Cerebellar cortex (tissue), 1 donor: ENCODE data around the gene PRR35.

Source experiments
- DNase-seq: peaks from one replicate; pipeline ENCODE4 v3.0.0-alpha.2; 2015; ENCODE audit warnings: low spot score

The PRR35 gene

DNA sequence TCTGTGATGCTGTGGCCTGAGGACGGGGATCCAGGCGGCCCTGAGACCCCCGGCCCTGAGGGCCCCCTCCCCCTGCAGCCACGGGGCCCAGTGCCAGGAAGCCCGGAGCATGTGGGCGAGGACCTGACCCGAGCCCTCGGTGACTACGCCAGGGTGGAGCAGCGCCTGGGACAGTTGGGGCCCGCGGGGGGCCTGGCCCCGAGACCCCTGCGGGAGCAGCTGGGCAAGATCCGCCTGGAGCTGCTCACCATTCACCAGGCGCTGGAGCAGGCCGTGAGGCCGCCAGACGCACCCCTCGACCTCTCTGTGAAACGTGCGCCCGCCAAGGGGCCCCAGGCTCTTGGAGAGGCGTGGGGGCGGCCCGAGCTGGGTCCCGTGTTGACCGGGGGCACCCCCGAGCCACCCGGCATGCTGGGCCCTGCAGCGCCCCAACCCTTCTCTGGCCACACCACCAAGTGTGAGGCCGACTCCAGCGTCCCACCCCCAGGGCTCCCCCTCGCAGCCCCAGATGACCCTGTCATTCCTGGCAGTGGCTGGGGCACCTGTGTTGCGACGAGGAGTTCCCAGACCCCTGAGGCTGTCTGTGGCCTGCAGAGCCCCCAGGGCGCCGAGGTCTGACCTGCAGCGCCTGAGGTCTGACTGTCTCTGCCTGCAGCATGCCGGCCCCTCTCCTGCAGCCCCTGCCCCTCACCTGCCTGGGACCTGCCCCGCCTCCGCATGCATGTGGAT, 4.7 kb downstream of the PRR35 start:
- DNase-seq = no peak

DNA sequence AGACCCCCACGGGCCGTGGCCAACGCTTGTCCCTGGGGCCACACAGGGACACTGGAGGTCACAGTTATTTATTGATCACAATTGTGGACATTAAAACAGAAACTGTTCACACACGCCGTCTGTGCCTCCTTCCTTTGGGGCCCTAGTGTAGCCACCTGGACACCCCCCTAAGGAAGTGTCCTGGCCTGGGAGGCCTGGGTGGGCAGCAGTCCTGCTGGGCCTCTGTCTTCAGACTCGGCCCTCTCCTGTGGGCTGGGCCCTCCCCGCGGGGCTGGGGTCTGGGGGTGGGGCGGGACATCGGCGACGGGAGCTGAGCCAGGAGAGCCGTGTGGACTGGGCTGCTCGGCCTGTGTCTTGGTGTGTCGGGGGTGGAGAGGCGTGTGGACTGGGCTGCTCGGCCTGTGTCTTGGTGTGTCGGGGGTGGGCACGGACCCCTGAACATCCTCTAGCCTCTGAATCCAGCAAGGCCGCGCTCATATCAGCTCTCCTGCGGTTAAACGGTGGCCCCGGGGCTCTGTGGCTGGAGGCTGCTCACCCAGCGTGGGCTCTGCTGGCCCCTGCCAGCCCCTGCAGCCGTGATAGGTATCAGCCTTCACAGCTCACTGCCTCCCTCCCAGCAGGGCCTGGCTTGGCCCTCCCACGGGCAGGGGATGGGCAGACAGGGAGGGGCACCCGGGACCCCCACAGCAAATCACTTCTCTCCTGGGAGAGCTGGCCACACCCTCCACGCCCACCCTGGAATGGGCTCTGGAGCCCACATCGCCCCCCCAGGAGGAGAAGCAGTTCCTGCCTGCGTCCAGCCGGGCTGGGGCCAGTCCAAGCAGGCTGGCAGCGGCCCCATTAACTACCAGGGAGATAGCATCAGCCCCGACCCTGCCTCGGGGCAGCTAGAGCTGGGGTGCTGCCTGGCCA, 5.5 kb downstream of the PRR35 start:
- DNase-seq = no peak

DNA sequence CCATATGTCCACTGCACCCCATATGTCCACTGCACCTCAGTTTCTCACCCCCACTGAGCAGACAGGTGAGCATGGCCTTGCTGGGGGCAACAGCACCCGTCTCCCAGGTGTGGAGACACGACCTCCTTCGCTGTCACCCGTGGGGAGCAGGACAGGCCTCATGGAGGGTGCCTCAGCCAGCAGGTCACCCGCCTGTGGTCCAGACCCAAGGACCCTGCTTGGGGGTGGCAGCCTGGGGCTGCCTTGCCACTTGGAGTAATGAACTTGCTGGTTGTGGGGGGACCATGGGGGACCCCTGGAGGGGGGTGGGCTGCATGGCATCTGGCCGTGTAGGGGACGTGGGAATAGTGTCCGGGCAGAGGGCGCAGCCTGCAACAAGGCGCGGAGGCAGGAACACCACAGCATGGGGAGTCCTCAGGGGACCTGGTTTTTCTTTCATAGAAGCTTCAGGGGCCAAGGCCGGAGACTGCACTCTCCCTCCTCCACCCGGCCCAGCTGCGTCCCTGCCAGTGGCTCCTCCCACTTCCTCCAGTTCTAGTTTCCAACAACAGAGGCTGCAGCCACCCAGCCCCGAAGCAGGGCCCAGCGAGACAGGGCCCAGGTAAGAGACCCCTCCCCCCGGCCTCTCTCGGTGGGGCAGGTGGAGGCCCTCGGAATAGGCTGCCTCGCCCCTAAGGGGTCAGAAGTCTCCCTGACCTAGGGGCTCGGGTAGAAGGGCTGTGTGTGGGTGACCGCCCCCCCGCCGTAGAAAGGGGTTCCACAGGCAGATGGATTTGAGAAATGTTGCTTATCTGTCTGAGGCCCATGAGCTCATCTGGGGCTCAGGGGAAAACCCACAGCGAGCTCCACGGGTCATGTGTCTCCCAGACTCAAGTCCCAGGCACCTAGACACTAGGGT, 6.5 kb downstream of the PRR35 start, which contains the start of gene NHLRC4:
Gene NHLRC4 (plus strand): TSS at position 531 of the 898 bp plus-strand sequence. CDS start 1,043 bp downstream, outside the sequence.
- peak; percentile 51 for DNase-seq

DNA sequence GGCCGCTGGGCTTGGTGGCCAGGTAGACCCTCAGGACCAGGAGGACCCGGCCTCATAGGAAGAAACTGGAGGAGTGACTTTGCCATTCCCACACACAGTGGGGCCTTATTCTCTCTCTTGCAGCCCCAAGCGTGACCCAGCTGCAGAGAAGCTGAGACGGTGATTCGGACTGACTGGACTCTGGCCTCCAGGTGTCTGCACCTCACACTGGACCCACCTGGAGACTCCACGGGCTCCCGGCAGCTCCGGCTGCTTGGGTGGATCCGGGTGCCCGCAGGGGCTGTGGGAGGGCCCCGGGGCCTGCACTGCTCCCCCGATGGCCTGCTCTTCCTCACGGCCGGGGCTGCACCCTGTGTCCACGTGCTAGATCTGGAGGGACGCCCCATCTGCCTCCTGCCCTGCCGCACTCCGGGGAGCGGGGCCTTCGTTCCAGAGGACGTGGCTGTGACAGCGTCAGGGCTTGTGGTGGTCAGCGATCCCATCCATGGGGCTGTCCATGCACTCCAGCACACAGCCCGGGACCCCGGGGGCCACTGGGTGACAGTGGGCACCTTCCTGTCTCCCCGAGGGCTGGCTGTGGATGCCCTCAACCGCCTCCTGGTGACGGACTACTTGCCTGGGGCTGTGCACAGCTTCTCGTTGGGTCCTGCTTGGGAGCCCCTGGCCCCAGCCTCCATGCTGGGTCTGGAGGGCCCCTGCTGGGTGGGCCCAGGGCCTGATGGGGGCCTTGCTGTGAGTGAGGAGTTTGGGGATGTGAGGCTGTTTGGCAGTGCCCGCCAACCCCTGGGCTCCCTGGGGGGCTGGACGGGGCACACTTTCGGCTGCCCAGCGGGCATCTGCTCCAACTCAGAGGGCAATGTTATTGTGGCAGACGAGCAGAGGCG, 7.4 kb downstream of the PRR35 start:
- DNase-seq = no peak

DNA sequence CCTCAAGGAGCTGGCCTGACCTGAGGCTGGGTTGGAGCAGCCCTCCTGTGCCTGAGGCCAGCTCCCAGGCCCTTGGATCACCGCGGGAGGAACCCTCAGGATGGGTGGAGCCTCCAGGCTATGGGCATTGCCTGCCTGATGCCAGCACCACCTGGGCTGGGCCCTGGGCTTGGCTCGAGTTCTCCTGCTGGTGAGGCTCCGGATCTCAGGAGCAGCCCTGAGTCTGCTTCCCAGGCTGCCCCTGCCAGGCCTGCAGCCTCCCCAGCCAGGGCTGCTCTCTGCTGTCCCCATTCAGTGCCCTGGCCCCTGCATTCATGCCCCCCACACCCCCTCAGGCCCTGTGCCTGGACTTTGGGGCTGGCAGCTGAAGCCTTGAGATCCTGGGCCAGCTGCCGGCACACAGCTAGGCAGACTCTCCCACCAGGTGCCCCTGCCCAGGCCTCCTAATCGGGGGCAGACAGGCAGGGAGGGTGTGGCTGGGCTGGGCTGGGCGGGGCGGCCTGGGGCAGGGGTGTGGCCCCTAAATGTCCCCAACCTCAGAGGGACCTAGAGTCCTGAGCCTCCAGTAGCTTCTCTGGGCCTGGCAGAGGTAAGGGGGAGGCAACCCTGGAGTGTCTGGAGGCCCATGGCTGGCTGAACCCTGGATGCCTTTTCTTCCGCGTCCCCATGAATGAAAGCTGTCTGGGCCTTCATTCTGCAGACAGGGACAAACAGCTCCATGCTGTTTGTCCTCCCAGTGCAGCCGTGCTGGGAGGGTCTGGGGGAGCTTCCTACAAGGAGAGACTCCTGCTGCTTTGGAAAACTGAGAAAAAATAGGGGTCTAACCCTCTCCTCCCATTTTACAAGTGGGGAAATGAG, 8.4 kb downstream of the PRR35 start:
- DNase-seq = peak; percentile 52

DNA sequence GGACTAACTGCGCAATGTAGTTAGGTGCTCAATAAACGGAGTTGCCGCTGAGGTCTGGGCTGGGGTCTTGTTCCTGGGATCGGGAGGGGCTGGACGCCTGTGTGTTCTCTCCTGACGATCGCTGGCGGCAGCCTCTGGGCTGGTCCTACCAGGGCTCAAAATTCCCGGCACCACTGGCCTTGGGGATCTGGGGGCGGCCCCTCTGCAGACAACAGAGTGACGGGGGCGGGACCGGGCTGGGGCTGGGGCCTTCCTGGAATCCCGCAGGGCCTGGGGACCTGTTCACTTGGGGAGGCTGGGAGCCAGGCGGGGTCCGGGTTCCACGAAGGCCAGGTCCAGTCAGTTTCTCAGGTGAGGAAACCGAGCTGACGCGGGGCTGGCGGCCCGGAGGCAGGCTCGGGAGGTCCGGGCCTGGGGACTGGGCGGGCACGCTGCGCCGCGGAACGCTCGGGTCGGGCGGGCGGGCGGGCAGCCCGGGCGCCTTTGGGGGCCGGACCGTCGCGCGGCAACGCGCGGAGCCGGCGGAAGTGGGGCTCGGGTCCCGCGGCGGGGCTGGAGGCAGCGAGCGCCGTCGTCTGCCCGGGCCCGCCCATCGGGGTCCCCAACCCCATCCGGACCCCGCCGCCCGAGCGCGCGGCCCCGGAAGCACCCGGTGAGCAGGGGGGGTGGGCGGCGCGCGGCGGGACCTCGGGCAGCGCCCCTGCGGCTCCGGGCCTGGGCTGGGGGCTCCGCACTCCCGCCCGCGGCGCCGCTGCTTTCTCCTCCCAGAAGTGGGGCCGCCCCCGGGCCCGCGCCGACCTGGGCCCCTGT, 9.5 kb downstream of the PRR35 start, which contains the start of gene PIGQ:
Gene PIGQ (plus strand): TSS at position 524 of the 810 bp plus-strand sequence. CDS start 4,107 bp downstream, outside the sequence.
- DNase-seq = peak; percentile 53

DNA sequence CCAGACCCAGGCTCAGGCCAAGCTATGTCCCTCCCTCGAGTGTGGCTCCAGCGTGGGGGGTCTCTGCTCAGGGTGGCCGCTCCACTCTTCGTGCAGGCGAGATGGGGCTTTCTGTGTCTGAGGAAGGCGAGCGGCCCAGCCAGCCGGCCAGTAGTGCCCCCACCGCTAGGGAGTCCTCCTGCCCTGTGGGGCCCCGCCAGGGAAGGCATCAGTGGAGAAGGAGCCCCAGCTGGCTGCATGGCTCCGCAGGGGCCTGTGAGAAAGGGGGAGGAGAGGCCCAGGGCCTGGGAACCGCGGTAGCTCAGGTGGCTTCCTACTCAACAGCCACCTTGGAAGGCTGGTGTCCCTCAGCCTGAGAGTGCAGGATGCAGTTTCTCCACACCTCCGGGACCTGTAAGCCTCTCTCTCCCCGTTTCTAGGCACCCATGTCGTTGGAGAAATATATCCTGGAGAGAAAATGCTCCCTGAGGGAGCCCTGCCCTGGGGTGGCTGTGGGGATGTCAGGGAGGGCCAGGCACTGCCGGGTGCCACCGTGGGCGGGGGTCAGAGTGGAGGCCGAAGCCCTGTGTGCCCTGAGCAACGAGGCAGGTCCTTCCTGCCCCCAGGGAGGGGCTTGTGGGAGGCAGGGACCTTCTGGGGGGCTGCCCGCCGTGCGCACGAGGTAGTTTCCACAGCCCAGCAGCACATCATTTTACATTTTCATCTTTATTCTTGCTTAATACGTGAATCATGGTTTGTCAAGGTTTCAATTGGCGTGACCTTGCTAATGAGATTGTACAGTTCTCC, 12.9 kb downstream of the PRR35 start:
- no peak for DNase-seq

DNA sequence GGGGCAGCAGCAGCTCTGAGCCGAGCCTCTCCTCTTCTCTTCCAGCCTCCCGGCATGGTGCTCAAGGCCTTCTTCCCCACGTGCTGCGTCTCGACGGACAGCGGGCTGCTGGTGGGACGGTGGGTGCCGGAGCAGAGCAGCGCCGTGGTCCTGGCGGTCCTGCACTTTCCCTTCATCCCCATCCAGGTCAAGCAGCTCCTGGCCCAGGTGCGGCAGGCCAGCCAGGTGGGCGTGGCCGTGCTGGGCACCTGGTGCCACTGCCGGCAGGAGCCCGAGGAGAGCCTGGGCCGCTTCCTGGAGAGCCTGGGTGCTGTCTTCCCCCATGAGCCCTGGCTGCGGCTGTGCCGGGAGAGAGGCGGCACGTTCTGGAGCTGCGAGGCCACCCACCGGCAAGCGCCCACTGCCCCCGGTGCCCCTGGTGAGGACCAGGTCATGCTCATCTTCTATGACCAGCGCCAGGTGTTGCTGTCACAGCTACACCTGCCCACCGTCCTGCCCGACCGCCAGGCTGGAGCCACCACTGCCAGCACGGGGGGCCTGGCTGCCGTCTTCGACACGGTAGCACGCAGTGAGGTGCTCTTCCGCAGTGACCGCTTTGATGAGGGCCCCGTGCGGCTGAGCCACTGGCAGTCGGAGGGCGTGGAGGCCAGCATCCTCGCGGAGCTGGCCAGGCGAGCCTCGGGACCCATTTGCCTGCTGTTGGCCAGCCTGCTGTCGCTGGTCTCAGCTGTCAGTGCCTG, 14.0 kb downstream of the PRR35 start:
- no peak for DNase-seq

DNA sequence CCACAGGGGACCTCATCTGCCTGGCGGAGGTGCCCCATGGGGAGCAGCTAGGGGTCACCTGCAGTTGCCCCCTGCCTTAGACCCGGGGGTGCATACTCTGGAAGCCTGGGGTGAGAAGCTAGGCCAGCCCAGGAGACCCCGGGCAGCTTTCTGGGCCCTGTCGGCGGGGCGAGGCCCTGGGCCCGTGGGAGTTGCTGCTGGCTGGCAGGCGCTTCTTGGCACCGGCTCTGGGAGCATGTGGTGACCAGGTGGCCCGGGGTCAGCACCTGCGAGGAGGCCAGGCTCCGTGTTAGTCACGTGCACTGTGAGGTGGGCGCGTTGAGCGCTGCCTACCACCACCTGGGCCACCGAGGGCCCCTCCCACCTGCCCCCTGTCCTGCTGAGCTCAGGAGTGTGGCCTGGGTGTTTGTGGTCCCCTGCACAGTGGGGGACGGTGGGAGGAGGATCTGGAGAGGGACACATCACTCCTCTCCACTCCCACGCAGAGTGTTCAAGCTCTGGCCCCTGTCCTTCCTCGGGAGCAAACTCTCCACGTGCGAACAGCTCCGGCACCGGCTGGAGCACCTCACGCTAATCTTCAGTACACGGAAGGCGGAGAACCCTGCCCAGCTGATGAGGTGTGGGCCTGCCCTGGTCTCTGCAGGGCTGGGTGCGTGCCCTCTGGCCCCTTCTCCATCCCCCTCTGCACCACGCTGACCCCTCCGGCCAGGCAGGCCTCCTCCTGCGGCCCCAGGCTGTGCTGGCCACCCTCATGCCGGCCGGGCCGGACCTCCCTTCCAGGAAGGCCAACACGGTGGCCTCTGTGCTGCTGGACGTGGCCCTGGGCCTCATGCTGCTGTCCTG, 15.4 kb downstream of the PRR35 start:
- no peak for DNase-seq

DNA sequence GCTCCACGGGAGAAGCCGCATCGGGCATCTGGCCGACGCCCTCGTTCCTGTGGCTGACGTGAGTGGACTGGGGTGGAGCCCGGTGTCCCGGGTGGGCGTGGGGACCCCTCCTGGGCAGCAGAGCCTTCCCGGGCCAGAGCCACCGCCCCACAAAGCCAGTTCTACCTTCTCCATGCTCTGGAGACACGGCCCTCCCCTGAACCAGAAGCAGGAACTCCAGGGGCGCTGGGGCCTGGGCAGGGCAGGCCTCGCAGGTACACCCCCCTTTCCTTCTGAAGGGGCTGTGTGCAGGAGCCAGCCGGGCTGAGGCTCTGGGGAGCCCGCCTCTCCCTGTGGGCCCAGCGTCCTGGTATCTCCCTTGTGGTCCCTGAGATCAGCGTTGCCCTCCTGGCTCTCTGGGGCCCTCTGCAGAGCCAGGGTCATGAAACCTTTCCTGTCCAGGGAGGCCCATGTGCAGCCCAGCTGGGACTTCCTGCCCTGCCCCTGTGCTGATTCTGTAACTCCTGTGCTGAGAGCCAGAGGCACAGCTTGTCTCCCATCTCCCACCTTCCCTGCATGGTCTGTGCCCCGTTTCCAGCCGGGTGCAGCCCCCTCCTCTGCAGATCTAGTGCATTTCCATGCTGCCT, 16.1 kb downstream of the PRR35 start:
- no peak for DNase-seq

DNA sequence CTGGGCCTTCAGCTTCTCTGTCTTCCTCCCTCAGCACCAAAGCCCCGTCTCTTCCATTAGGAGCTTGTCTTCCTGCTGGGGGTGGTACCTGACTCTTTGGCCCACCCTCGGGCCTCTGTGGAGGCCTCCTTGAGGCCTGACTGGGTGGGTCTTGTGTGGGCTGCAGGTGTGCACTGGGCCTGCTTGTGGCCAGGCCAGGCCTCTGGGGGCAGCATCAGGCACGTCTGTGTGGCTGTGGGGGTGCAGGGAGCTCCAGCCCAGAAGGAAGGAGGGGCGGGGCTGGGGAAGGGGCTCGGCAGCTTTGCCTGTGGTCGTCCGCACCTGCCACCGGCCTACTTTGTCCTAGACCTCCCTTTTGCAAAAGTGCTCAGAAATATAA, 16.6 kb downstream of the PRR35 start:
- no peak for DNase-seq

DNA sequence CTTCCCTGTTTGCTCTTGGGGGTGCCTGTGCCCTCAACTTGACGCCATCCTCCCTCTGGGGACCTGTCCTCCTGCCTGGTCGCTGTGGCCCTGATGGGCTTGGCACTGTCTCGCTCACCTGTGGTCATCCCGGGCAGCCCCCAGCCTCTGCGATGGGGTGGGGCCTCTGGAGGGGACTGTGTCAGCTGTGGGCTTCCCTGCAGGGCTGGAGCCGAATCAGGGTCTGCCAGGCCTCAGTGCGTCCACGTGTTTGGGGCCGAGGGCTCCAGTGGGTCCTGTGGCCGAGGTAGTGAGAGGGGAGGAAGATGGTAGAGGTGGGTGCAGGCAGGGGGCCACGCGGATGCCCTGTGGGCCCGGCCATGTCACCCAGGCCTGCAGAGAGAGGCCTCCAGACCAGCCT, 17.6 kb downstream of the PRR35 start:
- DNase-seq = no peak

DNA sequence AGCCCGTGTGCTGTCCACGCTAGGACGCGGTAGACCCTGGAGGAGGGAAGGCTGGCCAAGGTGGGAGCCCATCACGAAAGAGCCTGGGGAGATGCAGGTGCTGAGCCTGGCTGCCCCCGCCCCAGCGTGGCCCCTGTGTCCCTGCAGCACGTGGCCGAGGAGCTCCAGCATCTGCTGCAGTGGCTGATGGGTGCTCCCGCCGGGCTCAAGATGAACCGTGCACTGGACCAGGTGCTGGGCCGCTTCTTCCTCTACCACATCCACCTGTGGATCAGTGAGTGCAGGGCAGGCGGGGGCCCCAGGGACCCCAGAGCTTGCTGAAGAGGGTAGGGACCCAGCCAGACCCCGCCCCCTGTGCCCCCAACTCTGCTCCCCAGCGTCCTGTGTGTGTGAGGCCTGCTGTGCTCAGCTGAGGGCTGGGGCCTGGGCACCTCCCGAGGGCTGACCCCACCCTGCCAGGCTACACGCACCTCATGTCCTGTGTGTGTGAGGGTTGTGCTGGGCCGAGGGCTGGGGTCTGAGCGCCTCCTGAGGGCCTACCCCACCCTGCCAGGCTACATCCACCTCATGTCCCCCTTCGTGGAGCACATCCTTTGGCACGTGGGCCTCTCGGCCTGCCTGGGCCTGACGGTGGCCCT, 18.2 kb downstream of the PRR35 start:
- DNase-seq = no peak

DNA sequence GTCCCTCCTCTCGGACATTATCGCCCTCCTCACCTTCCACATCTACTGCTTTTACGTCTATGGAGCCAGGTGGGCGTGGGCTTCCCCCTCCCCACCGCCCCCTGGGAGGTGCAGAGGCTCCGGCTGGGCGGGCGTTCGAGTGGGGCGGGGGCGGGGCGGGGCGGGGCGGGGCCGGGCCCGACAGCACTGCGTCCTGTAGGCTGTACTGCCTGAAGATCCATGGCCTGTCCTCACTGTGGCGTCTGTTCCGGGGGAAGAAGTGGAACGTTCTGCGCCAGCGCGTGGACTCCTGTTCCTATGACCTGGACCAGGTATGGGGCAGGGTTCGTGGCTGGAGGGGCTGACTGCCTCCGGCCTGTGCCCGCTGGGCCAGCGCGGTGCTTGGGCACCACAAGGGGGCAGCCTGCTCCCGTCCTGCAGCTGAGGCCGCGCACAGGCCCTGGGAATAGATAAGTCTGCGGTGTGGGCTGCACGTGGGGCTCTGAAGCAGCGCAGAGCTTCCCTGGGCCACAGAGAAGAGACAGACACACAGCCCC, 18.7 kb downstream of the PRR35 start:
- peak; percentile 82 for DNase-seq
